H1 (cell line): ENCODE measurements around the gene LHX5. TPM values are rescaled to one million over a fixed set of nuclear protein-coding genes. Genes with fewer than 3 reads are reported as not detected.
A peak's percentile ranks its signal among the peaks of the same experiment; 100 is the strongest.

Source experiments
- CTCF ChIA-PET: fragments of 300-600 bp; sonication (Branson Sonifier 250); formaldehyde crosslinking; loops from one replicate; lab custom pipeline; 2021; ENCODE audit not compliant: partially characterized antibody; lab: Charles Lee
- POLR2A ChIA-PET: fragments of 300-600 bp; sonication (Branson Sonifier 250); formaldehyde crosslinking; loops from one replicate; lab custom pipeline; 2021; ENCODE audit warnings: inconsistent platforms; ENCODE audit not compliant: partially characterized antibody; lab: Charles Lee
- DNase-seq, 2 experiments: peaks; one replicate each; pipeline versions ENCODE4 v3.0.0 to v3.0.0-alpha.2; 2010 to 2022; ENCODE audit warnings: low spot score in 2 of 2, low read depth in 1 of 2, mixed read lengths in 1 of 2
- FAIRE-seq: peaks from 2 replicates; lab custom pipeline; 2011; peaks lifted over from hg19 to GRCh38; lab: Jason Lieb, UNC
- H2AFZ ChIP-seq: 2 replicates; pipeline ENCODE4 v1.8.1; 2012; ENCODE audit warnings: low read length, inconsistent platforms
- H2AK5ac ChIP-seq: 2 replicates; pipeline ENCODE4 v1.6.1; 2013; ENCODE audit warnings: low read depth, low read length
- H2BK120ac ChIP-seq: replicated peaks from 2 replicates; pipeline ENCODE3; 2013; ENCODE audit warnings: low read depth, low read length, inconsistent platforms
- H2BK12ac ChIP-seq: 2 replicates; pipeline ENCODE4 v1.6.1; 2013; ENCODE audit warnings: low read depth, low read length
- H2BK15ac ChIP-seq: 2 replicates; pipeline ENCODE4 v1.6.1; 2013; ENCODE audit warnings: low read length
- H2BK20ac ChIP-seq: 2 replicates; pipeline ENCODE4 v1.6.1; 2013; ENCODE audit warnings: low read length
- H2BK5ac ChIP-seq: 2 replicates; pipeline ENCODE4 v1.6.1; 2013; ENCODE audit warnings: low read depth, low read length
- H3K14ac ChIP-seq: 2 replicates; pipeline ENCODE4 v1.6.1; 2013; ENCODE audit warnings: inconsistent platforms; ENCODE audit not compliant: insufficient read length
- H3K18ac ChIP-seq: 2 replicates; pipeline ENCODE4 v1.6.1; 2013; ENCODE audit warnings: low read length; ENCODE audit errors: extremely low read depth
- H3K23ac ChIP-seq: 2 replicates; pipeline ENCODE4 v1.6.1; 2013; ENCODE audit warnings: inconsistent platforms; ENCODE audit not compliant: insufficient read length
- H3K23me2 ChIP-seq: 2 replicates; pipeline ENCODE4 v1.6.1; 2013; ENCODE audit warnings: low read depth, low read length
- H3K27ac ChIP-seq: 2 replicates; pipeline ENCODE4 v1.6.1; 2011; ENCODE audit warnings: low read depth, low read length, inconsistent platforms
- H3K27me3 ChIP-seq, 4 experiments: replicated peaks in 1 of 4; 1 replicate in 1 of 4; 2 replicates in 3 of 4; pipeline versions ENCODE4 v1.6.1 to v1.8.1; 2011 to 2013; ENCODE audit warnings: low read length in 3 of 4, mild to moderate bottlenecking in 3 of 4, inconsistent platforms in 2 of 4, mixed read lengths in 2 of 4, moderate library complexity in 1 of 4; ENCODE audit not compliant: control insufficient read depth in 3 of 4, insufficient read depth in 3 of 4; ENCODE audit errors: extremely low read depth in 1 of 4
- H3K36me3 ChIP-seq, 4 experiments: 2 replicates each; pipeline versions ENCODE4 v1.6.1 to v1.8.1; 2011 to 2013; ENCODE audit warnings: mild to moderate bottlenecking in 4 of 4, low read length in 3 of 4, moderate library complexity in 2 of 4, control low read depth in 1 of 4, inconsistent platforms in 1 of 4; ENCODE audit not compliant: insufficient read depth in 4 of 4, control insufficient read depth in 2 of 4
- H3K4ac ChIP-seq: replicated peaks from 2 replicates; pipeline ENCODE3; 2013; ENCODE audit warnings: low read length, low read depth, mixed read lengths, inconsistent platforms; ENCODE audit not compliant: insufficient read length
- H3K4me1 ChIP-seq, 4 experiments: replicated peaks in 1 of 4; 1 replicate in 1 of 4; 2 replicates in 3 of 4; pipeline versions ENCODE4 v1.6.1 to v1.8.1; 2011 to 2013; ENCODE audit warnings: low read length in 3 of 4, inconsistent platforms in 2 of 4, mixed read lengths in 1 of 4; ENCODE audit not compliant: insufficient read depth in 4 of 4, control insufficient read depth in 3 of 4
- H3K4me2 ChIP-seq, 2 experiments: 2 replicates each; pipeline versions ENCODE4 v1.6.1 to v1.8.1; 2011 to 2013; ENCODE audit warnings: low read depth in 2 of 2, low read length in 2 of 2, control low read depth in 1 of 2, inconsistent platforms in 1 of 2, mild to moderate bottlenecking in 1 of 2; ENCODE audit not compliant: insufficient read depth in 1 of 2
- H3K4me3 ChIP-seq, 4 experiments: fragments of 200-600, 300-600 bp in 1 of 4; sonication (generic), shearing (Covaris generic), sonication (Bioruptor Twin) in 1 of 4; 2 replicates each; pipeline versions ENCODE4 v1.5.1 to v1.8.1; 2011 to 2016; ENCODE audit warnings: low read length in 4 of 4, low read depth in 3 of 4, control low read depth in 2 of 4, inconsistent platforms in 2 of 4, mild to moderate bottlenecking in 2 of 4, mixed read lengths in 1 of 4, moderate library complexity in 1 of 4; ENCODE audit not compliant: insufficient read depth in 2 of 4; ENCODE audit errors: extremely low read depth in 1 of 4
- H3K56ac ChIP-seq: replicated peaks from 2 replicates; pipeline ENCODE3; 2013; ENCODE audit warnings: low read depth, mild to moderate bottlenecking, mixed read lengths, low read length, inconsistent platforms; ENCODE audit not compliant: insufficient read length
- H3K79me1 ChIP-seq: 2 replicates; pipeline ENCODE4 v1.6.1; 2013; ENCODE audit warnings: low read depth, low read length, control low read depth
- H3K79me2 ChIP-seq, 2 experiments: 2 replicates each; pipeline versions ENCODE4 v1.6.1 to v1.8.1; 2012 to 2013; ENCODE audit warnings: low read length in 2 of 2, mild to moderate bottlenecking in 2 of 2, inconsistent platforms in 1 of 2; ENCODE audit not compliant: insufficient read depth in 2 of 2, control insufficient read depth in 1 of 2
- H3K9ac ChIP-seq, 4 experiments: replicated peaks in 1 of 4; 1 replicate in 1 of 4; 2 replicates in 3 of 4; pipeline versions ENCODE4 v1.6.1 to v1.8.1; 2011 to 2013; ENCODE audit warnings: low read depth in 3 of 4, low read length in 3 of 4, control low read depth in 2 of 4, mild to moderate bottlenecking in 2 of 4, moderate library complexity in 2 of 4, inconsistent platforms in 1 of 4; ENCODE audit errors: extremely low read depth in 1 of 4
- H3K9me3 ChIP-seq, 2 experiments: 2 replicates each; pipeline versions ENCODE4 v1.6.1 to v1.8.1; 2012 to 2013; ENCODE audit warnings: mild to moderate bottlenecking in 2 of 2, moderate library complexity in 2 of 2, control low read depth in 1 of 2, inconsistent platforms in 1 of 2, low read depth in 1 of 2, low read length in 1 of 2, mixed read lengths in 1 of 2; ENCODE audit not compliant: insufficient read depth in 2 of 2
- H4K20me1 ChIP-seq, 2 experiments: replicated peaks in 1 of 2; 2 replicates each; pipeline versions ENCODE3 to v1.8.1; 2011 to 2013; ENCODE audit warnings: inconsistent platforms in 2 of 2, low read length in 2 of 2, mild to moderate bottlenecking in 1 of 2; ENCODE audit not compliant: insufficient read depth in 2 of 2, control insufficient read depth in 1 of 2
- H4K5ac ChIP-seq: 2 replicates; pipeline ENCODE4 v1.6.1; 2013; ENCODE audit warnings: low read length, low read depth, mixed read lengths, inconsistent platforms; ENCODE audit not compliant: insufficient read length
- H4K8ac ChIP-seq: 2 replicates; pipeline ENCODE4 v1.8.0; 2013; ENCODE audit warnings: mild to moderate bottlenecking, moderate library complexity, low read length, inconsistent platforms; ENCODE audit not compliant: insufficient read depth; ENCODE audit errors: extremely low read depth
- H4K91ac ChIP-seq: replicated peaks from 2 replicates; pipeline ENCODE3; 2013; ENCODE audit warnings: low read length, mixed read lengths, inconsistent platforms; ENCODE audit not compliant: insufficient read length
- E2F6 ChIP-seq: IDR thresholded peaks from 2 replicates; pipeline ENCODE4 v1.6.1; 2012; ENCODE audit warnings: inconsistent platforms
- RNF2 ChIP-seq: fragments of 200-900, 300-1000 bp; sonication (generic); IDR thresholded peaks from 2 replicates; pipeline ENCODE4 v1.7.1; 2016; ENCODE audit warnings: borderline replicate concordance, low read depth, mild to moderate bottlenecking, antibody characterized with exemption, low read length; ENCODE audit not compliant: poor library complexity, severe bottlenecking; ENCODE audit errors: missing control alignments
- WGBS, 2 experiments: shearing (Covaris generic) in 1 of 2; methylation state at CpG; one replicate each; pipeline versions ENCODE4 v1.1.6 to v1.1.7; 2013 to 2015; ENCODE audit warnings: low lambda C conversion rate in 2 of 2, mixed read lengths in 2 of 2, inconsistent platforms in 1 of 2, low coverage in 1 of 2, missing lambda C conversion rate in 1 of 2; ENCODE audit not compliant: insufficient replicate concordance in 2 of 2, insufficient coverage in 1 of 2, insufficient read length in 1 of 2; ENCODE audit errors: extremely low coverage in 1 of 2, missing lambda C conversion rate in 1 of 2; 5-methylcytosine and 5-hydroxymethylcytosine counted together
- polyA plus RNA-seq, 7 experiments: library from polyadenylated mRNA; depleted of rRNA in 3 of 7; stranded (reverse) in 5 of 7; unstranded in 2 of 7; fragments of >200 nt in 5 of 7; fragments of 200-250 nt in 2 of 7; gene quantifications; 1 replicate in 5 of 7; 2 replicates in 1 of 7; 4 replicates in 1 of 7; pipeline versions ENCODE4 v1.2.1 to v1.2.3, GENCODE V29; 2011 to 2013; ENCODE audit warnings: missing spikeins in 2 of 7, mixed read lengths in 2 of 7
- total RNA-seq: library from RNA; stranded (reverse); fragmentation: NEBNext Ultra II Directional; extraction: Animal tissue kit (Norgen Biotek cat#: 25700); gene quantifications from 2 replicates; pipeline ENCODE4 v1.2.1, GENCODE V29; 2021

LHX5 gene
- total and polyA plus RNA-seq, 2 of the 8 experiments (the other 6 are each of a cell fraction or from before 2014, with no cell fraction given), result 0.47 to 1.1 TPM

GRCh38 chr12:113427882-113428281 lies 43.8 kb downstream of the LHX5 start:
- Histone ChIP-seq H2BK5ac (no peak overlapping the region), H2BK120ac (no peak overlapping the region), H4K5ac (no peak overlapping the region), H3K4me1 (no peaks in the 10 kb centered on the region; a peak in 1 of 7 replicates), H2BK12ac (no peak overlapping the region; the same call in 1 of the 2 replicates), H3K9me3 (no peaks in the 10 kb centered on the region), H2BK20ac (no peak overlapping the region), H3K23ac (no peak overlapping the region), H3K23me2 (peaks cover 8% of the 10 kb centered on the region), H3K14ac (no peak overlapping the region), H4K91ac (peak overlapping the region; percentile 7), H2AK5ac (no peak overlapping the region), H3K79me1 (no peaks in the 10 kb centered on the region), H3K79me2 (no peaks in the 10 kb centered on the region), H4K20me1 (no peaks in the 10 kb centered on the region), H3K4me3 (no peak overlapping the region), H3K27me3 (no peaks in the 10 kb centered on the region), H3K4me2 (no peak overlapping the region), H3K56ac (no peak overlapping the region), H3K9ac (no peak overlapping the region), H3K27ac (no peak overlapping the region), H3K18ac (no peak overlapping the region; the same call in 1 of the 2 replicates), H2AFZ (no peak overlapping the region), H2BK15ac (peak overlapping the region; percentile 84), H4K8ac (no peak overlapping the region; the same call in 1 of the 2 replicates), H3K36me3 (no peaks in the 10 kb centered on the region), H3K4ac (no peak overlapping the region)
- POLR2A ChIA-PET, result no interaction called here
- FAIRE-seq (no peak), DNase-seq (no peak)
- no peak for TF ChIP-seq RNF2
- TF ChIP-seq E2F6, result peak; percentile 54
- CTCF ChIA-PET, result interaction anchor here (0.7 to 2.4 kb wide), 3 partner anchors 13 to 124 kb away, joined by 3 to 13 read pairs (median 6); no protein-coding TSS in a partner anchor
- 90% methylated on average over 6 of the region's 9 CpGs; no CpG with 5 or more reads in 1 of the 2 experiments for WGBS, 2 experiments
